ENCODE measurements around the gene RPRD1B. TPM values are rescaled to one million over a fixed set of nuclear protein-coding genes. Genes with fewer than 3 reads are reported as not detected.
"Not testable (repeated sequence)": the region's sequence is repeated elsewhere in the genome, so short reads cannot be mapped to it uniquely, and the experiment has no call there.

Gene RPRD1B
- total and polyA plus RNA-seq, 3 experiments from 2014 or later = 5.2 to 39.1 (median 39.1) TPM

GRCh38 chr20:38107916-38108315, 74.4 kb downstream of the RPRD1B start:
- H3K4me1 ChIP-seq (ENCODE audit: insufficient read depth, low read length); POLR2A ChIA-PET: not testable (repeated sequence)

GRCh38 chr20:38108438-38108985, 75.0 kb downstream of the RPRD1B start:
- POLR2A ChIA-PET = no interaction called here

More at GRCh38 chr20:38107916-38108315, 74.4 kb downstream of the RPRD1B start:
- CTCF ChIA-PET; H3K27ac Mint-ChIP-seq; H3K27me3 ChIP-seq (ENCODE audit: insufficient read depth, low read length, poor library complexity, severe bottlenecking); H3K36me3 ChIP-seq (ENCODE audit: insufficient read depth, low read length); H3K27ac ChIP-seq (ENCODE audit: low read depth, low read length); DNase-seq; H3K4me1 Mint-ChIP-seq; H3K9me3 ChIP-seq (ENCODE audit: low read length); H3K9me3 Mint-ChIP-seq; H3K27me3 Mint-ChIP-seq; H3K4me3 Mint-ChIP-seq; H3K36me3 Mint-ChIP-seq; H3K4me3 ChIP-seq (ENCODE audit: low read length): not testable (repeated sequence)

GRCh38 chr20:38108986-38109541, 75.5 kb downstream of the RPRD1B start:
- ChIA-PET POLR2A (no interaction called here), CTCF (no interaction called here)
- H3K4me3 ChIP-seq (ENCODE audit: low read length) = no peak overlapping the region
- H3K9me3 Mint-ChIP-seq = no peaks in the 10 kb centered on the region
- H3K36me3 ChIP-seq (ENCODE audit: insufficient read depth, low read length) = no peaks in the 10 kb centered on the region
- no peaks in the 10 kb centered on the region for H3K9me3 ChIP-seq (ENCODE audit: low read length)
- peaks cover 0 to 1% of the 10 kb centered on the region in 2 donors for H3K27me3 Mint-ChIP-seq
- no peak overlapping the region for H3K27ac ChIP-seq (ENCODE audit: low read depth, low read length)
- peak overlapping the region in 1 of 8 donors; percentile 28 for H3K27ac Mint-ChIP-seq
- DNase-seq = no peak
- no peaks in the 10 kb centered on the region for H3K27me3 ChIP-seq (ENCODE audit: insufficient read depth, low read length, poor library complexity, severe bottlenecking)
- no peak overlapping the region for H3K4me3 Mint-ChIP-seq
- H3K36me3 Mint-ChIP-seq = no peaks in the 10 kb centered on the region
- H3K4me1 ChIP-seq (ENCODE audit: insufficient read depth, low read length) = no peaks in the 10 kb centered on the region
- H3K4me1 Mint-ChIP-seq = no peaks in the 10 kb centered on the region

More at GRCh38 chr20:38108438-38108985, 75.0 kb downstream of the RPRD1B start:
- Mint-ChIP-seq H3K36me3 (no peaks in the 10 kb centered on the region), H3K27ac (peak overlapping the region in 1 of 8 donors; percentile 66), H3K27me3 (peaks cover 0 to 1% of the 10 kb centered on the region in 2 donors), H3K9me3 (no peaks in the 10 kb centered on the region), H3K4me1 (no peaks in the 10 kb centered on the region), H3K4me3 (no peak overlapping the region)
- Histone ChIP-seq H3K27me3 (ENCODE audit: insufficient read depth, low read length, poor library complexity, severe bottlenecking) (no peaks in the 10 kb centered on the region), H3K4me3 (ENCODE audit: low read length) (no peak overlapping the region), H3K9me3 (ENCODE audit: low read length) (no peaks in the 10 kb centered on the region), H3K36me3 (ENCODE audit: insufficient read depth, low read length) (no peaks in the 10 kb centered on the region), H3K27ac (ENCODE audit: low read depth, low read length) (no peak overlapping the region), H3K4me1 (ENCODE audit: insufficient read depth, low read length) (no peaks in the 10 kb centered on the region)
- no peak for DNase-seq
- CTCF ChIA-PET = no interaction called here

- no peak overlapping the region for H3K4me3 ChIP-seq (ENCODE audit: low read length)
- no peaks in the 10 kb centered on the region for H3K9me3 ChIP-seq (ENCODE audit: low read length)
- H3K27me3 ChIP-seq (ENCODE audit: insufficient read depth, low read length, poor library complexity, severe bottlenecking) = no peaks in the 10 kb centered on the region
- H3K27ac ChIP-seq (ENCODE audit: low read depth, low read length) = no peak overlapping the region
- Mint-ChIP-seq H3K4me1 (no peaks in the 10 kb centered on the region), H3K4me3 (no peak overlapping the region), H3K27ac (peak overlapping the region in 1 of 8 donors; percentile 28), H3K27me3 (peaks cover 0 to 1% of the 10 kb centered on the region in 2 donors), H3K36me3 (no peaks in the 10 kb centered on the region), H3K9me3 (no peaks in the 10 kb centered on the region)
- no peak for DNase-seq
- H3K36me3 ChIP-seq (ENCODE audit: insufficient read depth, low read length) = no peaks in the 10 kb centered on the region
- CTCF ChIA-PET = no interaction called here
- POLR2A ChIA-PET = no interaction called here
- H3K4me1 ChIP-seq (ENCODE audit: insufficient read depth, low read length) = no peaks in the 10 kb centered on the region
These were observed 76.3 kb downstream of the RPRD1B start for GRCh38 chr20:38109591-38110524.

- Mint-ChIP-seq H3K9me3 (no peaks in the 10 kb centered on the region), H3K27ac (no peak overlapping the region), H3K4me3 (no peak overlapping the region), H3K27me3 (peaks cover 0 to 1% of the 10 kb centered on the region in 2 donors), H3K36me3 (no peaks in the 10 kb centered on the region), H3K4me1 (no peaks in the 10 kb centered on the region)
- H3K4me3 ChIP-seq (ENCODE audit: low read length) = no peak overlapping the region
- no peaks in the 10 kb centered on the region for H3K27me3 ChIP-seq (ENCODE audit: insufficient read depth, low read length, poor library complexity, severe bottlenecking)
- DNase-seq = no peak
- H3K9me3 ChIP-seq (ENCODE audit: low read length) = no peaks in the 10 kb centered on the region
- POLR2A ChIA-PET = no interaction called here
- CTCF ChIA-PET = no interaction called here
- no peaks in the 10 kb centered on the region for H3K36me3 ChIP-seq (ENCODE audit: insufficient read depth, low read length)
- no peak overlapping the region for H3K27ac ChIP-seq (ENCODE audit: low read depth, low read length)
- no peaks in the 10 kb centered on the region for H3K4me1 ChIP-seq (ENCODE audit: insufficient read depth, low read length)
These were observed 77.1 kb downstream of the RPRD1B start for GRCh38 chr20:38110525-38111178.

GRCh38 chr20:38111366-38112232, 78.1 kb downstream of the RPRD1B start:
- POLR2A ChIA-PET = no interaction called here

GRCh38 chr20:38112261-38112929, 78.8 kb downstream of the RPRD1B start:
- no peaks in the 10 kb centered on the region for H3K36me3 Mint-ChIP-seq
- ChIA-PET POLR2A (no interaction called here), CTCF (interaction anchor here (1.0 kb wide), 1 partner anchor 109 kb away, joined by 4 read pairs; no protein-coding TSS in a partner anchor)
- Histone ChIP-seq H3K27ac (ENCODE audit: low read depth, low read length) (no peak overlapping the region), H3K27me3 (ENCODE audit: insufficient read depth, low read length, poor library complexity, severe bottlenecking) (no peaks in the 10 kb centered on the region), H3K9me3 (ENCODE audit: low read length) (no peaks in the 10 kb centered on the region), H3K4me3 (ENCODE audit: low read length) (no peak overlapping the region), H3K36me3 (ENCODE audit: insufficient read depth, low read length) (no peaks in the 10 kb centered on the region), H3K4me1 (ENCODE audit: insufficient read depth, low read length) (no peaks in the 10 kb centered on the region)
- no peak overlapping the region for H3K4me3 Mint-ChIP-seq
- no peak overlapping the region for H3K27ac Mint-ChIP-seq
- no peaks in the 10 kb centered on the region for H3K9me3 Mint-ChIP-seq
- H3K4me1 Mint-ChIP-seq = no peaks in the 10 kb centered on the region
- no peaks in the 10 kb centered on the region for H3K27me3 Mint-ChIP-seq
- no peak for DNase-seq

More at GRCh38 chr20:38111366-38112232, 78.1 kb downstream of the RPRD1B start:
- Histone ChIP-seq H3K27ac (ENCODE audit: low read depth, low read length) (no peak overlapping the region), H3K27me3 (ENCODE audit: insufficient read depth, low read length, poor library complexity, severe bottlenecking) (no peaks in the 10 kb centered on the region), H3K9me3 (ENCODE audit: low read length) (no peaks in the 10 kb centered on the region), H3K4me1 (ENCODE audit: insufficient read depth, low read length) (no peaks in the 10 kb centered on the region), H3K4me3 (ENCODE audit: low read length) (no peak overlapping the region), H3K36me3 (ENCODE audit: insufficient read depth, low read length) (no peaks in the 10 kb centered on the region)
- Mint-ChIP-seq H3K27me3 (no peaks in the 10 kb centered on the region), H3K4me1 (no peaks in the 10 kb centered on the region), H3K9me3 (no peaks in the 10 kb centered on the region), H3K4me3 (no peak overlapping the region), H3K36me3 (no peaks in the 10 kb centered on the region), H3K27ac (peak overlapping the region in 1 of 8 donors; percentile 21)
- DNase-seq = no peak
- CTCF ChIA-PET = no interaction called here
